CD4-positive, alpha-beta T cell treated with Interleukin-17A for 4 hours (primary cell): ENCODE measurements around the gene KCNJ6.
"Not testable (repeated sequence)": the region's sequence is repeated elsewhere in the genome, so short reads cannot be mapped to it uniquely, and the experiment has no call there.

Source experiments
- DNase-seq: peaks from one replicate; pipeline ENCODE4 v3.0.0-alpha.2; 2020; ENCODE audit warnings: mixed read lengths

The KCNJ6 gene

GRCh38 chr21:37766129-37766528 lies 150.1 kb downstream of the KCNJ6 start:
- no peak for DNase-seq

- no peak for DNase-seq
Observed at GRCh38 chr21:37765221-37765900, 150.9 kb downstream of the KCNJ6 start.

DNA sequence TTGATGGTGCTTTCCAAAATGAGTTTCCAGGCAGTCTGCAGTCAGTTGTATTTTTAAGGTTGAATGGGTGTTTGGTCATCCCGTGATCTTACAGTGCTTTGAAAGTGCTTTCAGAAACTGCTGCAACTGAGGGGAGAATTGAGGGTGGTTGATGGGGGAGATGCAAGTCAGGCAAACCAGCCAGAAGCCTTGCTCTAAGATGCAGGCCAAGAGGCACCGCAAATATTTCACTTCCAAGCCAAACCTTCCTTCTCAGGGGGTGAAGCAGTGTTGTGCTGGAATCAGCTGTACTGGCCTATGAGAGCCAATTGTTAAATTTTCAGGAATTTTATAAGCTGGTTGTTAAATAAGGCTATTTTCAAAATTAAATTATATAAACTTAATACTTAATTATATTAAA lies 151.6 kb downstream of the KCNJ6 start:
- DNase-seq, result no peak

- DNase-seq, result no peak
Observed at GRCh38 chr21:37763298-37763697, 153.0 kb downstream of the KCNJ6 start.

DNA sequence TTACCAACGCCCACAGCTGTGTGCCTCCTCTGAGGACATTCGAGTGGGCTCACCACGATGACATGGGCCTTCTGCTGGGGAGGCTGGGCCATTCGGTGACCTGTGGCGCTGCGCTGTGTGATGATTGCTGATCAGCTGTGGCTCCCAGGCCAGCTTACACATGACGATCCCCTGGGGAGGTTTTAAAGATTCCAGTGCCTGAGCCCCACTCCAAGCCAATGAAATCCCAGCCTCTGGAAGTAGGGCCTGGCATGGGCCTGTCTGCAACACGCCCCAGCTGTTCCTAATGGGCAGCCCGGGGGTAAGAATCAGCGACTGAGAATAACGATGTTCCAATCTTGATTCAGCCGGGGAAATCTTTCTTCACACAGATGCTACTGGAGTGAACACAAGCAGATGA lies 153.7 kb downstream of the KCNJ6 start:
- DNase-seq, result no peak

GRCh38 chr21:37761406-37761805 lies 154.9 kb downstream of the KCNJ6 start:
- not testable (repeated sequence) for DNase-seq

GRCh38 chr21:37759777-37760176 lies 156.5 kb downstream of the KCNJ6 start:
- no peak for DNase-seq

DNA sequence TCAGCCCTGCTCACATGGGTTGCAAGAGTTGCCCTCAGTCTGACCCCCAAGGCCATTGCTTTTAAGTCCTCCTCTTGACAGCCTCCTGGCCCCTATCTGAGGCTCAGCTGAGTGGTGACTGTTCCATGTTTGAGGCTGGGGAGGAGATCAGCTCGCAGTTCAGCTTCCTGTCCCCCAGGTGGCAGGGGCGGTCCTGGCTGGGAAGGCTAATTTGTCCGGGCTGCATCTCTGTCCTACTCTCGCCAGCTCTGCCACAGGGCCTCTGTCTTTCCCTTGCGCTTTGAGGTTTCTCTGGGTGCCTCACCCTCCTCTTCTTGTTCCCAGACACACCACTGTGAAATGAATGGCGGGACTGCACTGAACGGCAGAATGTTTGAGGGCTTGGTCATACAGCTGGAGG lies 157.3 kb downstream of the KCNJ6 start:
- no peak for DNase-seq

DNA sequence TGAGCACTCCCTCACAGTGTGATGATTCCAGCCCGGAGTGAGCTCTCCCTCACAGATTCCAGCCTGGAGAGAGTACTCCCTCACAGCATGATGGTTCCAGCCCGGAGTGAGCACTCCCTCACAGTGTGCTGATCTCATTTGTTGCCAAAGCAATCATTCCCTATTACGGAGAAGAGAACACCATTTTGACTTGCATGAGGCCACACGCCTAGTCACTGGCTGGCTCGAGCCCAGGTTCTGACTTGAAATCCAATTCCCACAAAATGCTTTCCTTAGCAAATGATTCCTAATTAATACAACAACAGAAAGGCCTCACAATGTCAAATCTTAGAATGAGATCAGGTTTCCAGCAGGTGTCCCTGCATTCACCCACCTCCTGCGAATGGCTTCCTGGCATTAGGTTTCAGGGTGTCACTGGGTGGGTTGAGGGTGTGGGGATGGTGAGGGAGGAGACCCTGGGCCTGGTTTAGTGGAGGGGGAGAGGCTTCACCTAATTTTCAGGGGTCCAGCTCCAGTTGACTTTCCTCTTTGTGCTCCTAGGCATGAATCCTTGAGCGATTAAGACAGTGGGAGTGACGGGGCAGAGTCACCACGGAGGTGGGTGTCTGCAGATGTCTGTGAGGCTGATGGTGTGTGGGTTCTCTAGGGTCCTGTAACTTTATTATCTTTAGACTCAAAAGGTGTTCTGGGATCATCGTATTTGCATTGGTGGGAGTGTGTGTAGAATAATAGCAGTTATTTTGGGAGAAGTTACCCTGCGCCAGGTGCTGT lies 158.5 kb downstream of the KCNJ6 start:
- no peak for DNase-seq

- no peak for DNase-seq
Observed at GRCh38 chr21:37753122-37753599, 163.1 kb downstream of the KCNJ6 start.

DNA sequence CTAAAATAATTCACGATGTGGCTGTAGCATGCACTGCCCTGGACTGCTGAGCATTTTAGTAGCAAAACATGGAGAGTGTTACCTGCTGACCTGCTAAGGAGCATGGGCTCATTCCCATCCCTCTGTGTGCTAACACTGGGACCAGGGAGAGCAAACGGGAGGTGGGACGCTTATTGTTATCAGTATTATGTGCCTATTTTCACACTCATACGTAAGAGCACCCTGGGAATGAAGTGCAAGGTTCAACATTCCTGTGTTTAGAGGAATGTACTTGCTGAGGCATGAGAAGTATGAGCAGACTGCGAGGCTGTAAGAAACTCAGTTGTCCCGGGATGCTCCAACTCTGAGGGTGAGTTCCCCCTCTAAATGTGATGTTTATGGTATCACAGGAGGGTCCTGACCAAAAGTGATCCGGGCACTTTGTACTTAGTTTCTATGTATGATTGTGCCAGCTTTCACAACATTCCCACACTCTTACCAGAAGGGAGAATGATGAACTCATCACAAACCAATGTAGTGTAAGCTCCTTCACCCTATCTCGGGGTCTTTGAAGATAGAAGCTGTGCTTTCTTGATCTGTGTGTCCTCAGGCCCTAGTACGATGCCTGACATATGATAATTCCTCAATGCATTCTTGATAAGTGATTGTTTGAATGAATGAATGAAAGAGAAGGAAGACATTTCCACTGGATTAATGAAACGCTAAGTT lies 164.8 kb downstream of the KCNJ6 start:
- no peak for DNase-seq

- no peak for DNase-seq
Observed at GRCh38 chr21:37749132-37749531, 167.1 kb downstream of the KCNJ6 start.

DNA sequence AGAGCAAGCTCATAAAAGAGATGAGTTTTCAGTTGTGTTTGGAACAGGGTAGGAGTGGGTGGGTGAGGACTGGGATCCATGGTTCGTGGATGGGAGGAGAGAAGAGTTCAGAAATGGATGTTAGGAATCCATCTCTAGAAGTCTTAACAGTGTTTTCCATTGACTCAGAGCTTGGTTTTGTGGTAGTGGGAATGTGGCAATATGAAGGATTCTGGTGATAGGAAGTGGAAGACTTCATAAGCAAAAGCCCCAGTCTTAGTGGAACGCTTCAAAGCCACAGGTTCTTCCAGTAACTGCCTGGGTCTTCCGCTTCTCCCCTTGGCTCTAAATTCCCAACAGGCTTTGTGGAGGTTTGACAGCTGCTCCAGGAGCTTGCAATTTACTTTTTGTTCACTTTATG lies 167.9 kb downstream of the KCNJ6 start:
- no peak for DNase-seq

DNA sequence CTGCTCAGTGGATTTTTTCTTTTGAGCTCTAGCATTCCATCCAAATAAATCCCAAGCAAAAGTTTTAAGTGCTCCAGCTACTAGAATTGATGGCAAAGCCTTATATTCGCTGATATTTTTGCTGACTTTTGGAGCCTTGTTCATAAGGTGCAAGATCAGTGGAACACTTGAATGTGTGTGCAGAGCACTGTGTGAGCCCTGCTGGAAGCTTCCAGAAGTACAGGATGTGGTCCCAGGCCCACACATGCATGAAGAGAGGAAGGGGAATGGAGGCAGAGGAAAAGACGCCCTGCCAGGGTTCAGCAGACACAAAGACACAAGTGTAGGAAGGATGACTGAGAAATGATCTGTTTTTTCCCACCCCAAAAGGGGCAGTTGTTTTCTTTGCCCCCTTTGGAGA lies 169.4 kb downstream of the KCNJ6 start:
- no peak for DNase-seq

GRCh38 chr21:37744551-37744950 lies 171.7 kb downstream of the KCNJ6 start:
- DNase-seq, result no peak

DNA sequence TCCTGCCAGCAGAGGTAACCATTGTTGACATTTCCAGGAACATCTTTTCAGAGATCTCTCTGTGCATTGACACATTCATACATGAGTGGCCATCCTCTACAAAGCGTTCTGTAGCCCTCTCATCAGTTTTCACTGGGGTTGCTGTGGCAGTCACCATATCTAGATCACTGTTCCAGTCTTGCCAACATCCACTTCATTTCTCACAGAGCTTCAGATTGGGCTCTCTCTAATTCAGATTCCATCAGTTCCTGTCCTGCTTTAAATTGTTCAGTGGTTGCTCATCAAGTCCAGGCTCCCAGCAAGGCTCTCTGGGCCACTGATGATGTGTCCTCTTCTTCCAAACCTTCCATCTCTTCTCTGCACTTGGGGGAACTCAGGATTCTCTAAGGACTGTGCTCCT lies 173.7 kb downstream of the KCNJ6 start:
- DNase-seq, result no peak

GRCh38 chr21:37742115-37742514 lies 174.1 kb downstream of the KCNJ6 start:
- DNase-seq, result no peak

DNA sequence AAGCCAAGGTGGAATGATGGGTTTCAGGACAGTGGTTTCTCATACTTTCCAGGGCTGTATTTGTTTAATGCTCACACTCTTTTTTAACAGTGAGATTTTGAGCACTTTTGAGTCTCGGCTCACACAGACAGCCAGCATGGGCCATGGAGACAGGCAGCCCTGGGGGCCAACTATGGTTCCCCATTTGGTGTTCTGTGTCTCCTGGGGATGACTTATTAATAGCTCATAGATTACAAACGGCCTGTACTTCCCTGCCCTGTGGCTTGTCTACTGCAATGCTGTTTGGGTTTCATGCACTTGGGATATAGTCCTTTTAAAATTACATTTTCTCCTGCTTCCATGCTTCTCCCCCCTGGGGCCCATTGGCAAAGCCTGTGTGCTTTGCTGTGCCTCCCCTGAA lies 178.3 kb downstream of the KCNJ6 start:
- DNase-seq, result no peak

GRCh38 chr21:37737507-37737906 lies 178.8 kb downstream of the KCNJ6 start:
- no peak for DNase-seq

GRCh38 chr21:37734846-37735245 lies 181.4 kb downstream of the KCNJ6 start:
- no peak for DNase-seq

- no peak for DNase-seq
Observed at GRCh38 chr21:37732927-37733326, 183.3 kb downstream of the KCNJ6 start.

- DNase-seq, result no peak
Observed at GRCh38 chr21:37724201-37724600, 192.1 kb downstream of the KCNJ6 start.

GRCh38 chr21:37717534-37717933 lies 198.7 kb downstream of the KCNJ6 start:
- no peak for DNase-seq

DNA sequence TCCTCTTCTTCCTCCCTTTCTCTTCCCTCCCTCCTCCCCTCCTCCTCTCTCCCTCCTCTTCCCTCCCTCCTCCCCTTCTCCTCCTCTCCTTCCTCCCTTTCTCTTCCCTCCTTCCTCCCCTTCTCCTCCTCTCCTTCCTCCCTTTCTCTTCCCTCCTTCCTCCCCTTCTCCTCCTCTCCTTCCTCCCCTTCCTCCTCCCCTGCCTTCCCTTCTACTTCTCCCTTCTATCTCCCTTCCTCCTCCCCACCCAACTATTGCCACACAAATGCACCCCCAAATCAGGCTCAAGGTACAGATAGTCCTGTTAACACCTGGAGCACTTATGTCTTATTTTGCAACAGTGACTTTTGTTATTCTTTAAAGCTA lies 203.7 kb downstream of the KCNJ6 start:
- not testable (repeated sequence) for DNase-seq
